Mucosa of descending colon (tissue), 3 donors: Measurements from ENCODE around the gene MTCH1. TPM values are rescaled to one million over a fixed set of nuclear protein-coding genes. Genes with fewer than 3 reads are reported as not detected.
A peak's percentile ranks its signal among the peaks of the same experiment; 100 is the strongest.

Experiments used
- ATAC-seq: fragments of 200-7000 bp; cut with Tn5 transposase; one replicate; pipeline ENCODE4 v1.9.1; 2020; ENCODE audit warnings: mild to moderate bottlenecking, moderate library complexity
- DNase-seq, 3 donors: peaks; one replicate each; pipeline ENCODE4 v3.0.0-alpha.2; 2020
- H3K36me3 ChIP-seq: fragments of 200-600 bp; one replicate; pipeline ENCODE4 v1.8.0; 2021; ENCODE audit warnings: low read depth, mild to moderate bottlenecking
- H3K4me1 ChIP-seq: fragments of 200-600 bp; one replicate; pipeline ENCODE4 v1.8.0; 2021; ENCODE audit warnings: low read depth, mild to moderate bottlenecking
- H3K4me3 ChIP-seq: fragments of 200-600 bp; one replicate; pipeline ENCODE4 v1.8.0; 2021; ENCODE audit warnings: mild to moderate bottlenecking
- H3K9me3 ChIP-seq: fragments of 200-600 bp; one replicate; pipeline ENCODE4 v1.8.0; 2021; ENCODE audit warnings: mild to moderate bottlenecking
- CTCF ChIP-seq: fragments of 200-600 bp; IDR thresholded peaks from one replicate; pipeline ENCODE4 v1.8.0; 2022; ENCODE audit warnings: antibody characterized with exemption, mild to moderate bottlenecking
- intact Hi-C, 2 donors: fragments of 100-400 bp; cut with DNase I in 1 of 2; cut with micrococcal nuclease in 1 of 2; formaldehyde crosslinking; loops; one replicate each; pipeline versions ENCODE4 v1.11.0 to v1.11.1; 2022; cut with DNase I, micrococcal nuclease
- total RNA-seq, 3 donors: library from RNA; stranded (reverse); fragmentation: NEBNext Ultra II Directional in 2 of 3; extraction: Animal tissue kit (Norgen Biotek cat#: 25700) in 2 of 3; gene quantifications; one replicate each; pipeline versions ENCODE4 v1.2.1 to v1.2.4, GENCODE V29; 2021 to 2023
- donor health status: DM: no; HTN: no; CAD: no; lungs with moderate emphysema.
- donor health status: DM: no; HTN: no; CAD: no.
- donor health status: DM: no; HTN: yes; CAD: no.

The MTCH1 gene
- total RNA-seq, 3 donors from 2014 or later = 153 to 186 (median 157) TPM

GRCh38 chr6:36929152-36929551 lies 56.8 kb downstream of the MTCH1 start:
- H3K36me3 ChIP-seq = no peaks in the 10 kb centered on the region
- peaks cover 11% of the 10 kb centered on the region for H3K4me1 ChIP-seq
- no peak overlapping the region for H3K4me3 ChIP-seq
- intact Hi-C loops = no loop called here
- no peak for TF ChIP-seq CTCF
- no peaks in the 10 kb centered on the region for H3K9me3 ChIP-seq
- ATAC-seq = no peak
- no peak for DNase-seq

GRCh38 chr6:36928547-36928918 lies 57.5 kb downstream of the MTCH1 start:
- no peak overlapping the region for H3K4me3 ChIP-seq
- peaks cover 11% of the 10 kb centered on the region for H3K4me1 ChIP-seq
- intact Hi-C loops = no loop called here
- no peak for TF ChIP-seq CTCF
- ATAC-seq (peak; percentile 86), DNase-seq (peak; percentile 39 to 61 (median 57))
- H3K9me3 ChIP-seq = no peaks in the 10 kb centered on the region
- no peaks in the 10 kb centered on the region for H3K36me3 ChIP-seq

GRCh38 chr6:36927691-36928546 lies 58.1 kb downstream of the MTCH1 start:
- TF ChIP-seq CTCF = no peak
- H3K4me3 ChIP-seq = no peak overlapping the region
- H3K36me3 ChIP-seq = no peaks in the 10 kb centered on the region
- peak in 2 of 3 donors; percentile 29 to 35 for DNase-seq
- no peaks in the 10 kb centered on the region for H3K9me3 ChIP-seq
- peaks cover 11% of the 10 kb centered on the region for H3K4me1 ChIP-seq
- intact Hi-C loops = no loop called here
- ATAC-seq = peak; percentile 71

GRCh38 chr6:36926708-36927513 lies 59.1 kb downstream of the MTCH1 start:
- H3K36me3 ChIP-seq = no peaks in the 10 kb centered on the region
- no peak for ATAC-seq
- H3K9me3 ChIP-seq = no peaks in the 10 kb centered on the region
- H3K4me1 ChIP-seq = peaks cover 11% of the 10 kb centered on the region
- no peak for DNase-seq
- TF ChIP-seq CTCF = no peak
- intact Hi-C loops = no loop called here
- no peak overlapping the region for H3K4me3 ChIP-seq

- intact Hi-C loops = no loop called here
- no peaks in the 10 kb centered on the region for H3K36me3 ChIP-seq
- no peaks in the 10 kb centered on the region for H3K9me3 ChIP-seq
- no peak for TF ChIP-seq CTCF
- DNase-seq = no peak
- no peak overlapping the region for H3K4me3 ChIP-seq
- ATAC-seq = no peak
- H3K4me1 ChIP-seq = peaks cover 11% of the 10 kb centered on the region
These were observed 60.2 kb downstream of the MTCH1 start for GRCh38 chr6:36925809-36926208.
